GM19372 (cell line): ENCODE measurements around the gene PDIA6.
"Not testable (repeated sequence)": the region's sequence is repeated elsewhere in the genome, so short reads cannot be mapped to it uniquely, and the experiment has no call there.

ENCODE experiments used
- ATAC-seq: cut with Tn5 transposase; IDR thresholded peaks from one replicate; pipeline ENCODE4 v1.9.1; 2021; ENCODE audit warnings: mild to moderate bottlenecking, low read depth, moderate library complexity; ENCODE audit not compliant: unreplicated experiment

The PDIA6 gene

GRCh38 chr2:10834068-10834655, 21.6 kb upstream of the PDIA6 start:
- no peak for ATAC-seq

- ATAC-seq = no peak
Observed at GRCh38 chr2:10833021-10833420, 20.4 kb upstream of the PDIA6 start.

- ATAC-seq = peak; percentile 87
Observed at GRCh38 chr2:10832203-10832936, 19.8 kb upstream of the PDIA6 start.

DNA sequence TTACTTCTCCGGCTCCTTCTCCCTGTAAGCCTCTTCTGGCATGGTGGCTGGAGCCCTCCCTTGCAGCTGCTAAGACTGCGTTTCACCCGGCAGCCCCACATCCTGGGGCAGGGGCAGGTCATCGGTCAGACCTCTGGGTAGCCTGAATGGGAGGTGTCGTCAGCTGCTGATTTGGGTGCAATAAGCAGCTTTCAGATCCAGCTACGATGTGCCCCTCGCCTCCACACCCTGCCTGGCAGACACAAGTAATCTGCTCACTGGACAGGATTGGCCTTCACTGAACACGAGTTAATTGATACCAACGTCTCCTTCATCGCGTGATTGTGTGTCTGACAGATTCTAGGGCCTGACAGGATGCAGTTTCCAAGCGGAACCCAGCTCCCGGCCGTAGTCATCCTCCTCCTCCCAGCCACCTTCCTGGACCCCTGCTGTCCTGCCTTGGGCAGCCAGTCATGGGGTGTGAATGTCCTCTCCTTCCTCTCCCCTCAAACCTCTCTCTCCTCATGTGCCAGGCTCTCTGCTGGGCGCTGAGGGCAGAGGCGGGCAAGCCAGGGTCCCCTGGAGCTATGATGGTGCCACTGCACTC, 18.9 kb upstream of the PDIA6 start:
- ATAC-seq = no peak

DNA sequence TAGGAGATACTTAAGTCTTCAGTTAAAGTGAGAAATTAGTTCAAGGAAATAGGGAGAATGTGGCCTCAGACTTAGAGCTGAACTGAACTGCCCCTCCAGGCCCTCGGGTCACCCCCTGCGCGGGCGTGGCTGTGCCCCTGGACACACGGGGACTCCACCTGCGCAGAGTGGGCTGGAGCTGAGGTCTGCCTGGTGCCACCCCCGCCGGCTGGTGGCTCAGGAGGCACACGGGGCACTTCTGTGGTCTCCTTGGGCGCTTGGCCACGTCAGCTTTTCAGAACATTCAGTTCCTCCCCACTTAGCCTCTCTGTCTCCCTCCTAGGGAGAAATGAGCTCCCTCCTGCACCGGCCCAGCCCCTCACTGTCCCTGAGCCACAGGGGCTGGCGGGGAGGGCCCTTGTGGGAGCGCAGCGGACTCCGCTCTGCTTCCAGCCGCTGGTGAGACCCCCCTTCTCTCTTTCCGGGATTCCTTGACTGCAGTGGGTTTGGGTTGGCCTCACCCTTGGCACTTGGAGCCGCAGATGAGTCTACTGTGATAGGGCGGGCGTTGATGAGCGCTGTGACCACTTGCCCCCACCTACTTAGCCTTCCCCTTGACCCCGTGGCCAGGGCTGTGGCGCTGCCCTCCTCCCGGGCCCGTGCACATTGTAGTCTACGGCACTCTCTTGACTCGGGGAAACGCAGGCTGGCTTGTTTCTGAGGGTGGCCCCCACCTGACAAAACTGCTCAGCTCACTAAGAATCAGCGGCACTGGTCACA, 18.2 kb upstream of the PDIA6 start:
- ATAC-seq = no peak

- no peak for ATAC-seq
Observed at GRCh38 chr2:10830203-10830602, 17.6 kb upstream of the PDIA6 start.

- no peak for ATAC-seq
Observed at GRCh38 chr2:10829299-10829698, 16.7 kb upstream of the PDIA6 start.

GRCh38 chr2:10828346-10828745, 15.8 kb upstream of the PDIA6 start:
- no peak for ATAC-seq

DNA sequence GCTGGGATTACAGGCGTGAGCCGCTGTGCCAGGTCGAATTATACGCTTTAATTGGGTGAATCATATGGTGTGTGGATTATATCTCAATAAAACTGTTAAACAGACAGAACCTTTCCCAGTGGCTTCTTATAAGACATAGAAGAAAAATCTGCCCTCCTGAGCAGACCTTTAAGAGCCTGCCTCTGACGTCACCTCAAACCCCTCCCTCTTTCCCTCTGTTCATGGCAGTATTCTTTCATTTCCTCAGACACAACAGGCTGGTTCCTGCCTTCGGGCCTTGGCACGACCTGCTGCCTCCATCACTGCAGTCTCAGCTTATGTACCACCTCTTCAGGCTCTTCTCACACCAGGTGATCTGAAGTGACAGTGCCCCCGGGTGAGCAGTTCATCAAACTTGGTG, 14.0 kb upstream of the PDIA6 start:
- ATAC-seq = no peak

- ATAC-seq = no peak
Observed at GRCh38 chr2:10826026-10826425, 13.4 kb upstream of the PDIA6 start.

- ATAC-seq = no peak
Observed at GRCh38 chr2:10824191-10824590, 11.6 kb upstream of the PDIA6 start.

- ATAC-seq = no peak
Observed at GRCh38 chr2:10820978-10821695, 8.6 kb upstream of the PDIA6 start.

DNA sequence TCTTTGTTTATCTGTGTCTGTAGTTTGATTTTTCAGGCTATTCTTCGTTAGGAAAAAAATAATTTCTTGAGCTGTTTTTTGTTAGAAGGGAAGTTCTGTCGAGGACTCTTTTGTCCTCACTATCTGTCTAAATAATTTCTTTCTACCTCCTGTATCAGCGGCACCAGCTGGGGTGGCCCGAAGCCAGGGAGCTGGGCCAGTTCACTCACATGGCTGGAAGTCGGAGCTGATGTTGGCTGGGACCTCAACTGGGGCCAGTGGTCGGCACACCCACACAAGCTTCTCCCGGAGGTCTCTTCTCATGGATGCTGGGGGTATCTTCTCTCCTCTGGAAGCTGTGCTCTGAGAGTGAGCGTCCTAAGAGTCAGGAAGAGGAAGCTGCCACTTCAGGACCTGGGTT, 8.0 kb upstream of the PDIA6 start:
- ATAC-seq = no peak

GRCh38 chr2:10819714-10820314, 7.2 kb upstream of the PDIA6 start:
- ATAC-seq = no peak

DNA sequence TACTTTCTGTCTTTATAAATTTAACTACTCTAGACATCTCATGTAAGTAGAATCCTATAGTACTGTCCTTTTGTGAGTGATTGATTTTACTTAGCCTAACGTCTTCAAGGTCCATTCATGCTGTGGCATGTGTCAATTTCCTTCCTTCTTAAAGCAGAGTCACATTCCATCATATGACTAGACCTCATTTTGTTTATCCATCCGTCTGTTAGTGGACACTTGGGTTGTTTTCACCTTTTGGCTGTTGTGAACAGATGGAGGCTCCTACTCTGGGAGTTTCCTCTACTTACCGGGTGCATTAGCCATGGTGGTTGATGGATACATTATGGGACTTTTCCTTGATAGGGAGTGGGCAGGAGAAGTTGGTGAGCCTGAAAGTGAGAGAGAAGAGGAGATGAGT, 6.4 kb upstream of the PDIA6 start:
- no peak for ATAC-seq

DNA sequence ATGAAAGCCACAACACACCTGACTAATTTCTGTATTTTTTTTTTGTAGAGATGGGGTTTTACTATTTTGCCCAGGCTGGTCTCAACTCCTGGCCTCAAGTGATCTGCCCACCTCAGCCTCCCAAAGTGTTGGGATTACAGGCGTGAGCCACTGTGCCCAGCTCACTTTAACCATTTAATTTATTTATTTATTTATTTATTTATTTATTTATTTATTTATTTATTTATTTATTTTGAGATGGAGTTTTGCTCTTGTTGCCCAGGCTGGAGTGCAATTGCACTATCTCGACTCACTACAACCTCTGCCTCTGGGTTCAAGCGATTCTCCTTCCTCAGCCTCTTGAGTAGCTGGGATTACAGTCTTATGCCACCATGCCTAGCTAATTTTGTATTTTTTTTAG, 5.7 kb upstream of the PDIA6 start:
- ATAC-seq = not testable (repeated sequence)

- ATAC-seq = no peak
Observed at GRCh38 chr2:10817413-10817812, 4.8 kb upstream of the PDIA6 start.

DNA sequence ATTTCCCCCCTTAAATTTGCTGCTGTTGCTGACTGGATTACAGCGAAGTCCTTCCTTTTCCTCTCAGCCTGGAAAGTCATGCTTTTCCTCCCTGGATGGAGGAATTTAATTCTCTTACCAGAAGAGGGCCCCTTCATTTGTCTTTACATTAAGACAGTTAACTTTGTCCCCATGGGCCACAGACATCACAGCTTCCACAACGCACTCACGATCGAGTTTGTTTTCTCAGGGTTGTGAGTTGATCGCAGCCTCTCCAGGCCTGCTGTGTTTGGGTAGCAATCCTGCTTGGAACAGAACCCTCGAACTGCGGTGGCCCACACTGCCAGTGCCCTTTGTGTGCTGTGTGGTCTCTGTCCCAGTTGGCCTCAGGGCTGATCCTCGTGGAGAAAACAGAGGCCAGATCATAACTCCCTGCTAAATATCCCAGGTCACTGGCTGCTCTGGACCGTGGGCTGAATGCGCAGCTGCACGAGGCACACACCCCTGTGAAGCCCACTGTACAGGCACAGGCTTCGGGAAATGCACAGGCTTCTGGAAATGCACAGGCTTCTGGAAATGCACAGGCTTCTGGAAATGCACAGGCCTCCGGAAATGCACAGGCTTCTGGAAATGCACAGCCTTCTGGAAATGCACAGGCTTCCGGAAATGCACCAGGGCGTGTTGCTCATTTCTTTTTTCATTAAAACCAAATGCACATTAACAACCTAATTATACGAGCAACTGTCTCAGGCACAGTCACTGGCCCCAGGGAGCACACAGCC, 2.2 kb upstream of the PDIA6 start:
- ATAC-seq = no peak

DNA sequence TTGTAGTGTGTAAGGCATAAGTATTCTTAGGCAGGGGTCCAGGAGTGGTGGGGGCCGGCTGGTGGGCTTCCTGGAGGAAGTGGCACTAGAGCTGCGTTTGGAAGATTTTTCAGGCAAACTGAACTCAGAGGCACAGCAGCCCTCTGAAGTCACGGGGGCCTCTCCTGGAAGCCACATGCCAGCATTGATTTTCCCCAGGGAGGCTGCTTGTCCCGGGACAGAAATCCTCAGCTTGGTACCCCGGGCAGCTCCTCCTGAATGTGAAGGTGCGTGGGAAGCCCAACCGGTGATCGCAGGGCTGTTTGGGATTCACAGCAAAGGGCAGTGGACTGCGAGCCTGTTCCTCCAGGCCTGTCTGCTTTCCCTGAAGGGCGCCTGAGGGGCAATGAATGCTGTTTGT, 1.6 kb upstream of the PDIA6 start:
- ATAC-seq = no peak
